ENCODE results near the gene GRID2.
"Not testable (repeated sequence)": the region's sequence is repeated elsewhere in the genome, so short reads cannot be mapped to it uniquely, and the experiment has no call there.

The GRID2 gene

DNA sequence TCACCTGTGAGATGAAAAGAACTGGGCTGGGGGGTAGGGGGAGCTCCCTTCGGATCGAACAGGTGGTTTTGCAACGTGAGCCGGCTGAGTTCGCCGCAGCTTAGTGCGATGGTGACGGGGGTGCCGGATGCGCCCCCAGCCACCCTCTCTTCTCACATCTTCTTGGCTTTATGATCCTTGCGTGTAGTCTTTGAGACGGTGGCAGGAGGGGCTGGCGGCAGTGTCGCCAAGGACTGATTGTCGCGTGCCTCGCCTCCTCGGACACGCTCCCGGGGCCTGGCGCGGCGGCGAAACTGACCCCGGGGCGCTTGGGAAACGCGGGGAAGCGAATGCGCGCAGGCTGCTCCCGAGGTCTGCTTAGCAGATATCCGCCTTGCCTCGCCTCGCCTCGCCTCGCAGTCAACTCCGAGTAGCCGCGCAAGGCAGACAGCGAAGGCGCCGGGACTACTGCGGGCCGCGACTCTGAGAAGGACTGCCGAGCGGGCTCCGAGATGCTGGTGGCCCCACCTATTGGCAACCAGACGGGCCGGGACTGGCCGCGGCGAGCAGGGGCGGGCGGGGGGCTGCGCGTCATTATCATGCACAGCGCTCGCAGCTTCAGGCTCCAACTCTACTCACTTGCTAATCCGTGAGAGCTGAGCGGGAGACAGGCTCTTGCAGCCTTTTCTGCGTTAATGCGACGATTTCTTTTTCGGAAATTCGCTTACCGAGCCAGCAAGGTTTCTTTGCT lies 1.5 kb downstream of the GRID2 start:
- DNase-seq (ENCODE audit: low read depth) = no peak

DNA sequence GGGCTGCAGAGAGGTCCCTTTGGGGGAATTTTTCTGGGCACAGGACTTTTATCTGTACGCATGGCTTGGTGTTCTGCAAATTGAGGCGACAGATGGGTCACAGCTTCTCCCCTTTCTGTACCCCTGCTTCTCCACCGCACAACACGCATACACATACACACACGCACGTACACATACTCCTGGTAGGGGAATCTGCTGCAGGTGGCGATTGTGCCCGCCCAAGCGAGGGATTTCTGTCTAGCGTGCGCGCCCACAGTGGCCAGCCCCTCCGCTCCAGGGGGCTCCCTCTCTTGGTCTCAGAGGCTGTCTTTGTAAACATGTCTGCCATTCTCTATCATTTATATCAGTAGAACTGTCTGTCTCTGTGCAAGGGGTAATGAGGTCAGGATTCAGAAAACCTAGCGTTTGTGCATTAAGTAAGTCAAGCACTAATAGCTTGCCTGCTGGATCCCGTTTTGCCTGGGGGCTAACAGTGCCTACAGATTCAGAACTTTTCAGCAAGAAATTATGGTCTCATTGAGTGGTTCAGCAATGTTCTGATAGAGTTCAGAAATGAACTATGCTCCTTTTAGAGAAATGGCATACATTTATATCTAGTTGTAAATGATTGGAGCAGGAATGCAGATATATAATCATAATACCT lies 2.2 kb downstream of the GRID2 start:
- DNase-seq (ENCODE audit: low read depth) = no peak

GRCh38 chr4:92307181-92307580 lies 3.4 kb downstream of the GRID2 start:
- no peak for DNase-seq (ENCODE audit: low read depth)

- DNase-seq (ENCODE audit: low read depth) = no peak
These were observed 4.1 kb downstream of the GRID2 start for GRCh38 chr4:92307866-92308265.

DNA sequence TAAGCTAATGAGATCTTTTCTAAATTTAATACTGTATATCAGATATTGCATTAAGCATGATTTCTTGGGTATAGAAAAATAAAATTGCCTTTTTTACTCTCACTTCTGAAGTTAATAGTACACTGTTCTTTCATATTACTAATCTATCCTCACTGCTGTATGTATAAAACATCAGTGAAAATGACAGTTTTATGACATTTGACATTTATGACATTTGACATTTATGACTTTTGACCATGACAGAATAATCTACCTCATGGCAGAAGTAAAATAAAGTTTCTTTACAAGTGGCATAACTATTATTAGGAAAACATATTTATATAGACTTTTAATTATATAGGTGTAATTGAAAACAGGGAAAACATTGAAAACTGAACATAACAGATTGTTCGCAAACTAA lies 13.3 kb downstream of the GRID2 start:
- no peak for DNase-seq (ENCODE audit: low read depth)

DNA sequence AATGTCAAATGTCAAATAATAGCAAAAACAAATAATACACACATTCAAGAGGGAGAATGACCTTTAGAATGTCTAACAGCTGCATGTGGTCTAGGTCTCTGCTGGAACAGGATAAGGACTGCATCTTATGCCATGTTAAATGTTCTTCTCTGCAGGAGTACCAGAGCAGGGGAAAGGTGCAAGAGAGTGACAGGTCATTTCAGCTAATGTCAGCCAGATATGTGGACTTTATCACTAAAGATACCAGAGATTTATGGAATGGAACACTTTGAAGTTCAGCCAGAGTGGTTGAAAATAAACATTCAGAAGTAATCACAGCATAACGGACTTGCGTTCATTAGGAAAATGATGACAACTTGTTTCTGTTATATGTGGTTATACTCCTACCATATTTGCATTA lies 24.3 kb downstream of the GRID2 start:
- no peak for DNase-seq (ENCODE audit: low read depth)

GRCh38 chr4:92333016-92333415 lies 29.2 kb downstream of the GRID2 start:
- no peak for DNase-seq (ENCODE audit: low read depth)

GRCh38 chr4:92334716-92335350 lies 31.1 kb downstream of the GRID2 start:
- DNase-seq (ENCODE audit: low read depth) = no peak

- DNase-seq (ENCODE audit: low read depth) = no peak
These were observed 35.9 kb downstream of the GRID2 start for GRCh38 chr4:92339676-92340075.

- DNase-seq (ENCODE audit: low read depth) = no peak
These were observed 40.5 kb downstream of the GRID2 start for GRCh38 chr4:92344216-92344615.

DNA sequence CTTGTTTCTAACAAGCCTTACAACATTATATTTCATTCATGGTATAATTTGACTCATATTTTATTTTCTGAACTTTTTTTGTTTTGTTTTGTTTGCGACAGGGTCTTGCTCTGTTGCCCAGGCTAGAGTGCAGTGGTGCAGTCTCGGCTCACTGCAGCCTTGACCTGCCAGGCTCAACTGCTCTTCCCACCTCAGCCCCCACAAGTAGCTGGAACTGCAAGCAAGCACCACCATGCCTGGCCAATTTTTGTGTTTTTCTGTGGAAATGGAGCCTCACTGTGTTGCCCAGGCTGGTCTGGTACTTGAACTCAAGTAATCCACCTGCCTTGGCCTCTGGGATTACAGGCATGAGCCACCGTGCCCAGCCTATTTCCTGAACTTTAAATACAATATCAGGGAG lies 42.5 kb downstream of the GRID2 start:
- DNase-seq (ENCODE audit: low read depth) = no peak

- DNase-seq (ENCODE audit: low read depth) = no peak
These were observed 54.2 kb downstream of the GRID2 start for GRCh38 chr4:92357966-92358365.

GRCh38 chr4:92359491-92359890 lies 55.7 kb downstream of the GRID2 start:
- DNase-seq (ENCODE audit: low read depth) = no peak

DNA sequence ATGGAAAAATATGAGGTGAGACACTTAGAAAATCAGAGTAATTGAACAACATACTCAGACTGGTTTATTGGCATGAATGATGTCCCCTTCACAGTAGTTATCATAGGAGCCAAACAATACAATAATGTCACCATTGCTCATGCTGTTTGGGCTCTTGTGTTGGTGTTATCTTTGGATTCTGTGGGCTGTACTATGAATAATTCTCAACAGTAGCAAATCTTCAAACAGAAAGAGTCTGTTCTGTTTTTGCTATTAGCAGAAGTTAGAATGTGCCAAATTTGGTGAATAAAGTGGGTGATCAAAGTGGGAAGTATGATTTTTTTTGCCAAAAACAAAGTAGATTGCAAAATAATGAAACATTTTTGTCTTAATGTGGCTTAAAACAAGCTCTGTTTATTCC lies 58.3 kb downstream of the GRID2 start:
- DNase-seq (ENCODE audit: low read depth) = no peak

- no peak for DNase-seq (ENCODE audit: low read depth)
These were observed 64.9 kb downstream of the GRID2 start for GRCh38 chr4:92368653-92369052.

- no peak for DNase-seq (ENCODE audit: low read depth)
These were observed 77.8 kb downstream of the GRID2 start for GRCh38 chr4:92381616-92382015.

- no peak for DNase-seq (ENCODE audit: low read depth)
These were observed 78.4 kb downstream of the GRID2 start for GRCh38 chr4:92382128-92382527.

DNA sequence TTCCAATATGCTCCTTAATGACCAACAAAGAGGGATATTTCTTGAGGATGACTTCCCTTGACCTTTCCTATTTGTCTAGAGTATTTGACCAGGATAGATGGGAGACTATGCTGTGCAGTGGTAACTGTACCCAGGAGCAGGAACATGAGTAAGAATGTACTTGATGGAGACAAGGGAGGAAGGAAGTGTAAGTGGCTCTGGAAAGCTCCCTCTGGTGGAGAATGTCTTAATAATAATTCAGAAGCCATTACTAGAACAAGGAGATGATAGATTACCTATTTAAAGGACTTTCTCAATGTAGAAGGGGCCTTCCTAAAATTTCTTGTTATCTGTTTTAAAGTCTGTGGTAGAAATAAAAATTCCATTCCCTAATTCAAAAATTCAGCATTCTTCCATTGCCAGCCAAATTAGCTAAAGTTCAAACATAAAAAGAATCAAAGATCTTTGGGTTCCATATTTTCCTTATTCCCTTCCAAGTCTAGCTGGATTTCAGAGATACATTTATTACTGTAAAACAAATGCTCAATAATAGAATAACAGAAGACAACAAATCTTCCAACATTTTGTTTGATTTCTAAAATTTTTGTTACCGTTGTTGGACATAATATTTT lies 83.8 kb downstream of the GRID2 start:
- no peak for DNase-seq (ENCODE audit: low read depth)

- no peak for DNase-seq (ENCODE audit: low read depth)
These were observed 95.3 kb downstream of the GRID2 start for GRCh38 chr4:92399032-92399431.

DNA sequence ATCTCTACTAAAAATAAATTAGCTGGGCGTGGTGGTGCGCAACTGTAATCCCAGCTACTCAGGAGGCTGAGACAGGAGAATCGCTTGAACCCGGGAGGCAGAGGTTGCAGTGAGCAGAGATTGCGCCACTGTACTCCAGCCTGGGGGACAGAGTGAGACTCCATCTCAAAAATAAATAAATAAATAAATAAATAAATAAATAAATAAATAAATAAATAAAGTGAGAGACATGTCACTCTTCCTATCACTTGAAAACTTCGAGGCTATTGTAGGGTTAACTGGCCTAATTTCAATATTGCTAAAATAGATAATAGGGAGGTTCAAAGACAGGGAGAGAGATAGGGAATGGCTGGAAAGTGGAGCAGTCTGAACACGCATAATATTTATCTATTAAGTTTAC lies 99.8 kb downstream of the GRID2 start:
- not testable (repeated sequence) for DNase-seq (ENCODE audit: low read depth)

GRCh38 chr4:92406488-92406887 lies 102.7 kb downstream of the GRID2 start:
- no peak for DNase-seq (ENCODE audit: low read depth)

- no peak for DNase-seq (ENCODE audit: low read depth)
These were observed 118.2 kb downstream of the GRID2 start for GRCh38 chr4:92421920-92422319.

DNA sequence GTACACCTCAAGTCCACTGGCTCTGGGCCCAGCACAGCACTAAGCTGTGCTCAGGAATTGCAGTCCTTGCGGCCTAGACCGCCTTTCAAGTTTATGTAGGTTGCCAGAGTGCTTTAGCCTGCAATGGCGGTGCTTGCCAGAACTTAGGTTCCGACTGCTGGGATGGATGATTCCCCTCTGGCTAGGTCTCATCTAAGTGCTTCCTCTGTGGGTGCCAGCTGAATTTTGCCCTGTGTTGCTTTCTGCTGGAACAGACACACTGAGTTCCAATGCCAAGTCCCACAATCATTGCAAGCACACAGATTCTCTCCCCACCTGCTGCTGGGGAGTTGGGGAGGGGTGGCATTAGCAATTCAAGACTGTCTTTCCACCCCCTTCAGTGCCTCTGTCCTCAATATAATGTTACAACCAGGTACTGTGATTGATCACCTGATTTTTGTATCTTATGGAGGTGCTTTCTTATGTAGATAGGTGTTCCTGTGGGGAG lies 129.5 kb downstream of the GRID2 start:
- no peak for DNase-seq (ENCODE audit: low read depth)

Data from activated T-helper 9 cell treated with anti-CD3 and anti-CD28 coated beads, Interleukin-2, amount 50 U/mL, for 16 hours (primary cell).